Fibroblast of lung (primary cell): Measurements from ENCODE around the gene NLGN2. TPM values are rescaled to one million over a fixed set of nuclear protein-coding genes. Genes with fewer than 3 reads are reported as not detected.

Source experiments
- DNase-seq, 2 donors: peaks; one replicate each; pipeline versions ENCODE4 v3.0.0 to v3.0.0-alpha.2; 2010; ENCODE audit warnings: low read depth in 2 of 2
- H2AFZ ChIP-seq: 2 replicates; pipeline ENCODE4 v1.5.1; 2012; ENCODE audit warnings: low read length, control low read depth, inconsistent platforms
- H3K27ac ChIP-seq: 2 replicates; pipeline ENCODE4 v1.5.1; 2011; ENCODE audit warnings: low read length, control low read depth; ENCODE audit not compliant: insufficient read depth
- H3K27me3 ChIP-seq: 2 replicates; pipeline ENCODE4 v1.5.1; 2011; ENCODE audit warnings: mild to moderate bottlenecking, low read length; ENCODE audit not compliant: control insufficient read depth, insufficient read depth
- H3K36me3 ChIP-seq: 2 replicates; pipeline ENCODE4 v1.5.1; 2011; ENCODE audit warnings: low read length; ENCODE audit not compliant: control insufficient read depth, insufficient read depth
- H3K4me1 ChIP-seq: 2 replicates; pipeline ENCODE4 v1.5.1; 2011; ENCODE audit warnings: low read length; ENCODE audit not compliant: control insufficient read depth, insufficient read depth; ENCODE audit errors: extremely low read depth
- H3K4me2 ChIP-seq: 2 replicates; pipeline ENCODE4 v1.5.1; 2011; ENCODE audit warnings: low read length, control low read depth; ENCODE audit not compliant: insufficient read depth; ENCODE audit errors: extremely low read depth
- H3K4me3 ChIP-seq, 4 experiments: fragments of 200-600 bp in 1 of 4; sonication (generic) in 1 of 4; replicated peaks in 1 of 4; 2 replicates each; pipeline ENCODE4 v1.5.1; 2011 to 2016; ENCODE audit warnings: low read length in 4 of 4, low read depth in 3 of 4, mild to moderate bottlenecking in 3 of 4, control low read depth in 2 of 4, inconsistent platforms in 1 of 4, mixed read lengths in 1 of 4; ENCODE audit not compliant: insufficient read depth in 1 of 4; ENCODE audit errors: control extremely low read depth in 1 of 4
- H3K79me2 ChIP-seq: 2 replicates; pipeline ENCODE4 v1.5.1; 2012; ENCODE audit warnings: mild to moderate bottlenecking, low read length, inconsistent platforms; ENCODE audit not compliant: control insufficient read depth, insufficient read depth
- H3K9ac ChIP-seq: 2 replicates; pipeline ENCODE4 v1.5.1; 2011; ENCODE audit warnings: mild to moderate bottlenecking, low read length, control low read depth; ENCODE audit not compliant: insufficient read depth
- H3K9me3 ChIP-seq: 2 replicates; pipeline ENCODE4 v1.5.1; 2012; ENCODE audit warnings: low read depth, low read length; ENCODE audit not compliant: control insufficient read depth, insufficient read depth
- H4K20me1 ChIP-seq: 2 replicates; pipeline ENCODE4 v1.5.1; 2011; ENCODE audit warnings: low read length; ENCODE audit not compliant: control insufficient read depth, insufficient read depth; ENCODE audit errors: extremely low read depth
- CTCF ChIP-seq, 2 donors: IDR thresholded peaks in 1 of 2; conservative IDR thresholded peaks in 1 of 2; 1 replicate in 1 of 2; 2 replicates in 1 of 2; pipeline ENCODE4 v1.5.1; 2011 to 2012; ENCODE audit warnings: low read length in 2 of 2, control low read depth in 1 of 2, inconsistent platforms in 1 of 2, low read depth in 1 of 2, mild to moderate bottlenecking in 1 of 2
- EZH2 ChIP-seq: IDR thresholded peaks from 2 replicates; pipeline ENCODE4 v1.5.1; 2012; ENCODE audit warnings: low read length, control low read depth, mild to moderate bottlenecking; ENCODE audit errors: missing control alignments
- polyA plus RNA-seq, 2 donors: library from polyadenylated mRNA; depleted of rRNA in 1 of 2; stranded (reverse) in 1 of 2; unstranded in 1 of 2; fragments of >200 nt; gene quantifications; 2 replicates each; pipeline ENCODE4 v1.2.1, GENCODE V29; 2011 to 2012; ENCODE audit warnings: missing spikeins in 1 of 2
- total RNA-seq: library from RNA; depleted of rRNA; stranded (reverse); fragments of >200 nt; gene quantifications from 2 replicates; pipeline ENCODE4 v1.2.1, GENCODE V29; 2014

Gene NLGN2
- total and polyA plus RNA-seq, 2 donors (not counting 1 experiment from before 2014, with no cell fraction given): 7.3 to 12.1 TPM

- Histone ChIP-seq H3K9me3 (no peaks in the 10 kb centered on the region), H3K4me2 (no peak overlapping the region), H2AFZ (no peak overlapping the region), H3K27me3 (no peaks in the 10 kb centered on the region), H4K20me1 (no peaks in the 10 kb centered on the region), H3K27ac (no peak overlapping the region), H3K4me1 (peaks cover 13% of the 10 kb centered on the region), H3K36me3 (peaks cover 22% of the 10 kb centered on the region), H3K9ac (no peak overlapping the region), H3K4me3 (no peak overlapping the region), H3K79me2 (peaks cover 10% of the 10 kb centered on the region)
- no peak for DNase-seq
- no peak for TF ChIP-seq CTCF (conservative IDR thresholded peaks at IDR 0.05 in 1 of 2, IDR thresholded peaks at IDR 0.05 in 1 of 2; ENCODE audit: low read depth in 1 of 2, low read length in 2 of 2)
- no peak for TF ChIP-seq EZH2
Observed at GRCh38 chr17:7462474-7463371, 55.1 kb downstream of the NLGN2 start.

GRCh38 chr17:7463372-7463846, 55.8 kb downstream of the NLGN2 start:
- Histone ChIP-seq H3K36me3 (peaks cover 22% of the 10 kb centered on the region), H2AFZ (no peak overlapping the region), H3K9ac (no peak overlapping the region), H3K9me3 (no peaks in the 10 kb centered on the region), H3K4me2 (no peak overlapping the region), H4K20me1 (no peaks in the 10 kb centered on the region), H3K4me3 (no peak overlapping the region), H3K4me1 (peaks cover 14% of the 10 kb centered on the region), H3K27me3 (no peaks in the 10 kb centered on the region), H3K27ac (no peak overlapping the region), H3K79me2 (peaks cover 15% of the 10 kb centered on the region)
- TF ChIP-seq EZH2 (no peak), CTCF (conservative IDR thresholded peaks at IDR 0.05 in 1 of 2, IDR thresholded peaks at IDR 0.05 in 1 of 2; ENCODE audit: low read depth in 1 of 2, low read length in 2 of 2) (no peak)
- DNase-seq: no peak

DNA sequence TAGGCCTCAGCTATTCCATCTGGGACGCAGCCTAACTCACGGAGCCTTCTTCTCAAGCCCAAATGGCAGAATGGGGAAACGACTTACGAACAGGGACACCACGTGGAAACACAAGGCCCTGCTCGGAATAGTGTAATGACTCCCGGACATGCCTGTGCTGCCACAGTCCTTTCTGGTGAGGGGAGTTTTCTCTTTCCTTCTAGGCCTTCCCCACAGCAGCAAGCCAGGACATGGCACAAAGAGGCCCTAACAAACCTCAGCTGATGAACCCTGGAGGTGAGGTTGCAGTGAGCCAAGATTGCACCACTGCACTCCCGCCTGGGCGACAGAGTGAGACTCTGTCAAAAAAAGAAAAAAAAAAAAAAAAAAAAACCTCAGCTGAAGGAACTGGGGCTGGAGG, 56.4 kb downstream of the NLGN2 start:
- no peak for TF ChIP-seq EZH2
- no peak for TF ChIP-seq CTCF (conservative IDR thresholded peaks at IDR 0.05 in 1 of 2, IDR thresholded peaks at IDR 0.05 in 1 of 2; ENCODE audit: low read depth in 1 of 2, low read length in 2 of 2)
- no peaks in the 10 kb centered on the region for H3K9me3 ChIP-seq
- H3K36me3 ChIP-seq: peaks cover 22% of the 10 kb centered on the region
- no peaks in the 10 kb centered on the region for H4K20me1 ChIP-seq
- no peak for DNase-seq
- no peak overlapping the region for H3K27ac ChIP-seq
- H3K4me1 ChIP-seq: peaks cover 14% of the 10 kb centered on the region
- peaks cover 21% of the 10 kb centered on the region for H3K79me2 ChIP-seq
- H3K4me2 ChIP-seq: no peak overlapping the region
- H2AFZ ChIP-seq: no peak overlapping the region
- H3K4me3 ChIP-seq: no peak overlapping the region
- no peak overlapping the region for H3K9ac ChIP-seq
- no peaks in the 10 kb centered on the region for H3K27me3 ChIP-seq
